Calu3 (cell line): ENCODE measurements around the gene ATP2C1. TPM values are rescaled to one million over a fixed set of nuclear protein-coding genes. Genes with fewer than 3 reads are reported as not detected.

Source experiments
- BruUV-seq: library from RNA; stranded (reverse); fragments of 400-500 nt; replicated peaks from 2 replicates; lab custom pipeline; 2021; lab: Mats Ljungman, UMichigan
- CTCF ChIA-PET: fragments of 300-600 bp; sonication (Branson Sonifier 250); formaldehyde crosslinking; loops from one replicate; lab custom pipeline; 2022; ENCODE audit warnings: antibody characterized with exemption; lab: Charles Lee
- DNase-seq: peaks from one replicate; pipeline ENCODE4 v3.0.0; 2022
- H3K27ac Mint-ChIP-seq: one replicate; pipeline ENCODE4 v1.8.0; 2022; ENCODE audit warnings: mixed read lengths; ENCODE audit not compliant: unreplicated experiment
- H3K27me3 Mint-ChIP-seq: one replicate; pipeline ENCODE4 v1.8.0; 2022; ENCODE audit warnings: mixed read lengths; ENCODE audit not compliant: unreplicated experiment
- H3K36me3 Mint-ChIP-seq: one replicate; pipeline ENCODE4 v1.8.0; 2022; ENCODE audit warnings: mild to moderate bottlenecking, moderate library complexity, mixed read lengths; ENCODE audit not compliant: insufficient read depth, unreplicated experiment
- H3K4me1 Mint-ChIP-seq: one replicate; pipeline ENCODE4 v1.8.0; 2022; ENCODE audit warnings: mild to moderate bottlenecking, low read depth, mixed read lengths; ENCODE audit not compliant: unreplicated experiment
- H3K4me3 Mint-ChIP-seq: one replicate; pipeline ENCODE4 v1.8.0; 2022; ENCODE audit warnings: mild to moderate bottlenecking, low read depth, moderate library complexity, mixed read lengths; ENCODE audit not compliant: unreplicated experiment
- H3K9me3 Mint-ChIP-seq: one replicate; pipeline ENCODE4 v1.8.0; 2022; ENCODE audit warnings: low read depth, mixed read lengths; ENCODE audit not compliant: unreplicated experiment
- CTCF ChIP-seq: fragments of 200-600 bp; IDR thresholded peaks from one replicate; pipeline ENCODE4 v1.8.0; 2022; ENCODE audit warnings: antibody characterized with exemption; ENCODE audit not compliant: unreplicated experiment
- intact Hi-C: fragments of 100-400 bp; cut with micrococcal nuclease; formaldehyde crosslinking; loops from one replicate; pipeline ENCODE4 v1.10.0; 2022; ENCODE audit not compliant: unreplicated experiment
- total RNA-seq: library from RNA; stranded (reverse); gene quantifications from 2 replicates; pipeline ENCODE4 v1.2.3, GENCODE V29; 2022

The ATP2C1 gene
- total RNA-seq, 1 experiment from 2014 or later = 361 TPM

- no TSS peak for BruUV-seq
- Mint-ChIP-seq H3K9me3 (no peaks in the 10 kb centered on the region), H3K27me3 (no peaks in the 10 kb centered on the region), H3K27ac (no peak overlapping the region), H3K36me3 (peaks cover 52% of the 10 kb centered on the region), H3K4me1 (no peaks in the 10 kb centered on the region), H3K4me3 (no peak overlapping the region)
- DNase-seq = no peak
- intact Hi-C loops = no loop called here
- CTCF ChIA-PET = interaction anchor here (0.6 to 0.7 kb wide), 3 partner anchors 8 to 1477 kb away, joined by 3 to 4 read pairs (median 3); no protein-coding TSS in a partner anchor
- no peak for TF ChIP-seq CTCF
Measured at GRCh38 chr3:131001071-131001470, 107.2 kb downstream of the ATP2C1 start.

DNA sequence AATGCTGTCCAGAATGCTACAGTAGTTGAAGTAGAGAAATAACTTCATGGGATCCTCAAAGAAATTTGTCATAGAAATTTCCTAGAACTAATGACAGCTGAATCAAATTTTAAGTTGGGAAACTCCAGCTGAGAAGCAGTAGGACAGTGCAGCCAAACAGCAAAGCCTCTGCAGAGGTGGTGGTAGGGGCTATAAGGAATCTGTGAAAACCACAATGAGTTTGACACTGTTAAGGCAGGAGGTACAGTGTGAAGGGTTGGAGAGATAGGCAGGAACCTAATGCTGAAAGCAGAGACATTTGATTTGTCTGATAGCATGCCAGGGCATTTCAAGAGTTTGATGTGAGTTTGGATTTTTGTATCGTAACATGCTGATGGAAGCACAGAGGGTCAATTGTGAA lies 110.7 kb downstream of the ATP2C1 start:
- H3K9me3 Mint-ChIP-seq = no peaks in the 10 kb centered on the region
- BruUV-seq = no TSS peak
- CTCF ChIA-PET = no interaction called here
- no peaks in the 10 kb centered on the region for H3K4me1 Mint-ChIP-seq
- peaks cover 37% of the 10 kb centered on the region for H3K36me3 Mint-ChIP-seq
- intact Hi-C loops = no loop called here
- H3K27me3 Mint-ChIP-seq = no peaks in the 10 kb centered on the region
- TF ChIP-seq CTCF = no peak
- no peak overlapping the region for H3K27ac Mint-ChIP-seq
- DNase-seq = no peak
- no peak overlapping the region for H3K4me3 Mint-ChIP-seq

GRCh38 chr3:131007256-131007655 lies 113.4 kb downstream of the ATP2C1 start:
- H3K36me3 Mint-ChIP-seq = peaks cover 31% of the 10 kb centered on the region
- no peak for TF ChIP-seq CTCF
- no peak for DNase-seq
- BruUV-seq = no TSS peak
- H3K27me3 Mint-ChIP-seq = no peaks in the 10 kb centered on the region
- no peak overlapping the region for H3K4me3 Mint-ChIP-seq
- intact Hi-C loops = no loop called here
- CTCF ChIA-PET = no interaction called here
- no peaks in the 10 kb centered on the region for H3K9me3 Mint-ChIP-seq
- H3K27ac Mint-ChIP-seq = no peak overlapping the region
- H3K4me1 Mint-ChIP-seq = no peaks in the 10 kb centered on the region

GRCh38 chr3:131007782-131008181 lies 113.9 kb downstream of the ATP2C1 start:
- intact Hi-C loops = no loop called here
- no peaks in the 10 kb centered on the region for H3K9me3 Mint-ChIP-seq
- CTCF ChIA-PET = no interaction called here
- peaks cover 28% of the 10 kb centered on the region for H3K36me3 Mint-ChIP-seq
- no peak overlapping the region for H3K27ac Mint-ChIP-seq
- no TSS peak for BruUV-seq
- DNase-seq = no peak
- no peak for TF ChIP-seq CTCF
- no peaks in the 10 kb centered on the region for H3K27me3 Mint-ChIP-seq
- H3K4me1 Mint-ChIP-seq = no peaks in the 10 kb centered on the region
- H3K4me3 Mint-ChIP-seq = no peak overlapping the region
